Ovary (tissue), 3 donors: ENCODE results near the gene DCDC2C.

Source experiments
- CTCF ChIP-seq, 3 donors: fragments of 450-650 bp in 2 of 3; fragments of 200-600 bp in 1 of 3; IDR thresholded peaks; one replicate each; pipeline versions ENCODE4 v1.5.1 to v1.8.0; 2016 to 2022; ENCODE audit warnings: antibody characterized with exemption in 3 of 3, mild to moderate bottlenecking in 1 of 3
- POLR2A ChIP-seq: fragments of 450-650 bp; IDR thresholded peaks from one replicate; pipeline ENCODE4 v1.6.1; 2017; ENCODE audit warnings: antibody characterized with exemption, mild to moderate bottlenecking, moderate library complexity
- donor health status: DM: no; HTN: no; CAD: no.

DNA sequence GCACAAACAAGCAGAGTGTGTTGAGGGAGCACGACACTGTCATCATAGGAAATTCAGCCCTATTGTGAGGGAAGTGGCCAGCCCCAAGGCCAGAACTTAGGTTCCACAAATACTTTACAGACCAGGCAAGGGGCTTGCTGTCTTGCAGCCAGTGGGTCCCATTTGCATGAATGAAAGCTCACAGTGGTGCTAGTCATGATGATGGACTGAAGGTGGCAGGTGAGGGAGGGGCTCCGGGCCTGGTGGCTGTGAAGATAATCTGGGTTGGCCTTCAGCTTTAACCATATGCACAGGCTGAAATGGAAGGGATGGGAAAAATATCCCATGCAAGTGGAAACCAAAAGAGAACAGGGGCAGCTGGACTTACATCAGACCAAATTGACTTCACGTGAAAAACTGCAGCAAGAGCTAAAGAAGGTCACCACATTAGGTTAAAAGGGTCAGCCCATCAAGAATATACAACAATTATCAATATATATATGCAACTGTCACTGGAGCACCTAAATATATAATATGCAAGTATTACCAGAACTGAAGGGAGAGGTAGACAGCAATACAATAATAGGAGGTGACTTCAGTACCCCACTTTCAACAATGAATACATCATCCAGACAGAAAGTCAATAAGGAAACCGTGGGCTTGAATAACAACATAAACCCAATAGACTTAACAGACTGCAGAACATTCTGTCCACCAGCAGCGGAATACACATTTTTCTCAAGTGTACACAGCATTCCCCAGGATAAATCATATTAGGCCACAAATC, 39.6 kb downstream of the DCDC2C start:
- TF ChIP-seq CTCF (IDR thresholded peaks at IDR 0.05) (no peak), POLR2A (no peak)
